ENCODE results near the gene RNU6-1.

RNU6-1 gene

GRCh38 chr15:67839929-67840748, at the start of gene RNU6-1:
Gene RNU6-1, minus strand, starts transcription at chr15:67840045.
- no peaks in the 10 kb centered on the region for H3K9me3 Mint-ChIP-seq
- H3K4me1 Mint-ChIP-seq: peaks cover 32% of the 10 kb centered on the region

DNA sequence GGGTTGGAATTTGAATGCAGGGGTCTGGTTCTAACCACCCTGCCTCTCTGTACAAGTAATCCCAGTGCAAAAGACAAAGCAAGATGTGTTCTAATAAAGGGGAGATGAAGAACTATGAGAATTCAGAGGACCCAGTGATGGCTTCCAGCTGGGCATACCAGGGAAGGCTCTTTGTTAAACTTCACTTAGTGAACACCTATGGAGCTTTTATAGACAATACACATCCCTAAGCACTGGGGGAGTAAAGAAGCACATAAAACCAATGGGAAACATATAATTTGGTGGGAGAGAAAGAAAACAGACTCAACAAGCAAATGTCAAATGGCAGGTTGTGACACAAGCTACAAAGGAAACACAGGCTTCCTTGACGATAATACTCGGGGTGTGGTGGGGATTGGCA, 47.9 kb upstream of the RNU6-1 start:
- Mint-ChIP-seq H3K4me1 (peaks cover 5% of the 10 kb centered on the region), H3K4me3 (no peak overlapping the region), H3K36me3 (no peaks in the 10 kb centered on the region), H3K9me3 (peaks cover 4% of the 10 kb centered on the region), H3K27ac (no peak overlapping the region)
- DNase-seq (ENCODE audit: low spot score in 2 of 2): no peak
- no peak for ATAC-seq

More at GRCh38 chr15:67839929-67840748, at the start of gene RNU6-1:
- DNase-seq (ENCODE audit: low spot score in 2 of 2) (peak; percentile 90 to 96), ATAC-seq (peak; percentile 95)
- H3K4me3 Mint-ChIP-seq: peak within 1 kb of the TSS; percentile 80
- H3K27ac Mint-ChIP-seq: peak within 1 kb of the TSS; percentile 99
- H3K36me3 Mint-ChIP-seq: peaks cover 21% of the 10 kb centered on the region

- H3K27ac Mint-ChIP-seq: no peak overlapping the region
- no peaks in the 10 kb centered on the region for H3K36me3 Mint-ChIP-seq
- peaks cover 5% of the 10 kb centered on the region for H3K4me1 Mint-ChIP-seq
- H3K9me3 Mint-ChIP-seq: peaks cover 4% of the 10 kb centered on the region
- H3K4me3 Mint-ChIP-seq: peak overlapping the region; percentile 53
- DNase-seq (ENCODE audit: low spot score in 2 of 2) (no peak), ATAC-seq (no peak)
Measured at GRCh38 chr15:67885861-67886260, 46.0 kb upstream of the RNU6-1 start.

DNA sequence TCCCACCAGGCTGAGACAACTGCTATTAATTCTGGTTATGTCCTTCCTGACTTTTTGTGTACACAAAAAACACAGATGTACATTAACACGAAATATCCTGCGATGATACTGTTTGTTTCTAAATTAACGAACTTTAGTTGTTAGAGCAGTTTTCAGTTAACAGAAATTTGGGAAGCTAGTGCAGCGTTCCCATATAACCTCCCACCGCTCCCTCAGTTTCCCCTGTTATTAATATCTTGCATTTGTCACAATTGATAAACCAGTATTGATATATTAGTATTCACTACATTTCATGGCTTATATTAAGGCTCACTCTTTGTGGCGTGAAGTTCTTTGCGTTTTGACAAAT, 45.3 kb upstream of the RNU6-1 start:
- peaks cover 3% of the 10 kb centered on the region for H3K9me3 Mint-ChIP-seq
- no peaks in the 10 kb centered on the region for H3K36me3 Mint-ChIP-seq
- DNase-seq (ENCODE audit: low spot score in 2 of 2): no peak
- H3K4me3 Mint-ChIP-seq: peak overlapping the region; percentile 53
- peaks cover 5% of the 10 kb centered on the region for H3K4me1 Mint-ChIP-seq
- ATAC-seq: no peak
- H3K27ac Mint-ChIP-seq: no peak overlapping the region

- no peak overlapping the region for H3K27ac Mint-ChIP-seq
- no peaks in the 10 kb centered on the region for H3K9me3 Mint-ChIP-seq
- H3K36me3 Mint-ChIP-seq: no peaks in the 10 kb centered on the region
- peak; percentile 14 to 61 for DNase-seq (ENCODE audit: low spot score in 2 of 2)
- peak overlapping the region; percentile 53 for H3K4me3 Mint-ChIP-seq
- ATAC-seq: peak; percentile 71
- H3K4me1 Mint-ChIP-seq: peaks cover 3% of the 10 kb centered on the region
Measured at GRCh38 chr15:67884514-67885174, 44.8 kb upstream of the RNU6-1 start.

DNA sequence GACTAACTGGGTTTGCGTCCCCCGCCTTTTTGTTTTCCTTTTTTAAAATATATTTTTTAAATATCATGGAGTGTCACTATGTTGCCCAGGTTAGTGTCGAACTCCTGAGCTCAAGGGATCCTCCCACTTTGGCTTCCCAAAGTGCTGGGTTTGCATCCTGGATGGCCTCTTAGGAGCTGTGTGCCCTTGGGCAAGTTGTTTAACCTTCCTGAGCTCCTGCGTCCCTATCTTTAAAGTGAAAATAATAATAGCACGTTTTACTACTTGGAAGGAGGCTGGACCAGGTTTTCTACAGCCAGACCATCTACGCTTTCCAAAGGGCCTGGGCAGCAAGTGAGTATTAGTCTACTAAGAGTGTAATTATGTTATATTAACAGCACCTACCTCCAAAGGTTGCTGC, 44.2 kb upstream of the RNU6-1 start:
- DNase-seq (ENCODE audit: low spot score in 2 of 2) (no peak), ATAC-seq (no peak)
- no peaks in the 10 kb centered on the region for H3K9me3 Mint-ChIP-seq
- H3K27ac Mint-ChIP-seq: no peak overlapping the region
- no peaks in the 10 kb centered on the region for H3K4me1 Mint-ChIP-seq
- no peaks in the 10 kb centered on the region for H3K36me3 Mint-ChIP-seq
- peak overlapping the region; percentile 53 for H3K4me3 Mint-ChIP-seq

GRCh38 chr15:67883234-67883773, 43.5 kb upstream of the RNU6-1 start:
- ATAC-seq (no peak), DNase-seq (ENCODE audit: low spot score in 2 of 2) (no peak)
- Mint-ChIP-seq H3K4me3 (no peak overlapping the region), H3K27ac (no peak overlapping the region), H3K36me3 (no peaks in the 10 kb centered on the region), H3K9me3 (no peaks in the 10 kb centered on the region), H3K4me1 (no peaks in the 10 kb centered on the region)

DNA sequence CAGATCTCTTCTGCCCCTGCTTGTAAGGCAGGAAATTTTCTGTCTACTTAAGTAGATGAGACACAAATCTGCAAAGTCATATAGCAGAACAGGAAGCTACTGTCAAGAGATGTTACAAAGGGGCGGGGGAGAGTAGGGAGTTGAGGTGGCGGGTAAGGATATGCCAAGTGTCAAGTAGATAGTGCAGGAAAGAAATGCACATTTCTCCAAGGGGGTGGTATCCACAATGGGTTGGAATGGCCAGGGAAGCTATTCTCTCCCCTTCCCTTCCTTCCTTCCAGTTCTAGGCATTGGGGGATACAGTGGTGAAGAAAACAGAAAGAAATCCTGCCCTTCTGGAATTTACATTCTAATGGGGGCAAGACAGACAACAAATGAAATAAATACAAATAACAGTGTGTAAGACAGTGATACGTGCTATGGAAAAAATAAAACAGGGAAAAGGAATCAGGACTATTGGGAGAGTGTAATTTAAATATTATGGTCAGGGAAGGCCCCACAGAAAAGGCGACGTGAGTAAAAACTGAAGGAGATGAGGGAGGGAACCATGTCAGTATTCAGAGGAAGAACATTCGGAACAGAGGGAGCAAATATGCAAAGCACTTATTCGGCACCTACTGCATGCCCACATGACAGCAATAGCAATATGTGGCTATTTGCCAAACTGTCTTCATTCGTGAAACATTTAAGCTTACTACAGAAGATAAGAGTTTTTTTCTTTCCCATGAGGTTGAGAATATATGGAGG, 42.8 kb upstream of the RNU6-1 start:
- no peaks in the 10 kb centered on the region for H3K36me3 Mint-ChIP-seq
- no peak for ATAC-seq
- H3K27ac Mint-ChIP-seq: no peak overlapping the region
- no peak for DNase-seq (ENCODE audit: low spot score in 2 of 2)
- H3K4me1 Mint-ChIP-seq: no peaks in the 10 kb centered on the region
- no peak overlapping the region for H3K4me3 Mint-ChIP-seq
- H3K9me3 Mint-ChIP-seq: no peaks in the 10 kb centered on the region

GRCh38 chr15:67880651-67881182, 40.9 kb upstream of the RNU6-1 start:
- no peak for ATAC-seq
- Mint-ChIP-seq H3K9me3 (no peaks in the 10 kb centered on the region), H3K36me3 (no peaks in the 10 kb centered on the region), H3K27ac (no peak overlapping the region), H3K4me3 (no peak overlapping the region), H3K4me1 (no peaks in the 10 kb centered on the region)
- no peak for DNase-seq (ENCODE audit: low spot score in 2 of 2)

GRCh38 chr15:67879440-67880129, 39.7 kb upstream of the RNU6-1 start:
- Mint-ChIP-seq H3K4me1 (no peaks in the 10 kb centered on the region), H3K27ac (no peak overlapping the region), H3K9me3 (no peaks in the 10 kb centered on the region), H3K4me3 (no peak overlapping the region), H3K36me3 (no peaks in the 10 kb centered on the region)
- ATAC-seq (no peak), DNase-seq (ENCODE audit: low spot score in 2 of 2) (no peak)

- Mint-ChIP-seq H3K36me3 (no peaks in the 10 kb centered on the region), H3K4me1 (no peaks in the 10 kb centered on the region), H3K27ac (no peak overlapping the region), H3K4me3 (no peak overlapping the region), H3K9me3 (peaks cover 3% of the 10 kb centered on the region)
- ATAC-seq (no peak), DNase-seq (ENCODE audit: low spot score in 2 of 2) (no peak)
Measured at GRCh38 chr15:67878712-67879206, 38.9 kb upstream of the RNU6-1 start.

DNA sequence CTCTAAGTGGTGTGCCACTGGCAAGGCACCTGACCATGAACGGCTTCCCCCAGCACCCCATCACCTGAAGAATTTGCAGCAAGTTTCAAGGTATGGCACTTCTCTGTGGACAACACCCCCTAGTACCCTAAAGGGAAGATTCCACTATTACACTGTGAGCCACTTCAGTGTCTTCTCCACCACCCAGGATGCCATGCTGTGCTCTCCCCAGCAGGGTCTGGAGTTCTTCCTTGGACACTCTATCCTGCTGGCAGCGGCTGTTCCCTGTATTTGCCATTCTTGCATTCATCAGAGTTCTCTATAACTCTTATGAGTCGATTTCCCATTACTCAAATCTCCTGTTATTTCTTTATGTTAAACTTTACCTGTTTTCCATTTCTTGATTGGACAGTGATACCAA, 33.9 kb upstream of the RNU6-1 start:
- H3K4me1 Mint-ChIP-seq: peaks cover 9% of the 10 kb centered on the region
- no peak overlapping the region for H3K4me3 Mint-ChIP-seq
- peaks cover 7% of the 10 kb centered on the region for H3K9me3 Mint-ChIP-seq
- H3K36me3 Mint-ChIP-seq: no peaks in the 10 kb centered on the region
- ATAC-seq (no peak), DNase-seq (ENCODE audit: low spot score in 2 of 2) (no peak)
- no peak overlapping the region for H3K27ac Mint-ChIP-seq

DNA sequence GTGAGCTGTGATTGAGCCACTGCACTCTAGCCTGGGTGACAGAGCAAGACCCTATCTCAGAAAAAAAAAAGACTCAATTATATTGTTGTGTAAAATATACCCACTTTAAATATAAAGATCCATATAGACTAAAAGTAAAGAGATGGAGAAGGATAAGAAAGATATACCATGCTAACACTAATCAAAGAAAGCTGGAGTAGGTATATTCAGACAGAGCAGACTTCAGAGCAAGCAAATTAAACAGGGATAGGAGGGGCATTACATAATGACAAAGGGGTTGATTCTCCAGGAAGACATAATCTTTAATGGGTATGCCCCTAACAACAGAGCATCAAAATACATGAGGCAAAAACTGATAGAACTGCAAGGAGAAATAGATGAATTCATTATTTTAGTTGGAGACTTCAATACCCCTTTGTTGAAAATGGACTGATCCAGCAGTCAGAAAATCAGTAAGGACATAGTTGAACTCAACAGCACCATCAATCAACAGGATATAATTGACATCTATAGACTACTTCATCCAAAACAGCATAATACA, 31.1 kb upstream of the RNU6-1 start:
- DNase-seq (ENCODE audit: low spot score in 2 of 2) (no peak), ATAC-seq (no peak)
- H3K9me3 Mint-ChIP-seq: peaks cover 7% of the 10 kb centered on the region
- no peak overlapping the region for H3K4me3 Mint-ChIP-seq
- peaks cover 9% of the 10 kb centered on the region for H3K4me1 Mint-ChIP-seq
- H3K36me3 Mint-ChIP-seq: no peaks in the 10 kb centered on the region
- no peak overlapping the region for H3K27ac Mint-ChIP-seq

GRCh38 chr15:67869701-67870100, 29.9 kb upstream of the RNU6-1 start:
- Mint-ChIP-seq H3K4me1 (peaks cover 9% of the 10 kb centered on the region), H3K4me3 (no peak overlapping the region), H3K36me3 (no peaks in the 10 kb centered on the region), H3K27ac (no peak overlapping the region), H3K9me3 (peaks cover 7% of the 10 kb centered on the region)
- ATAC-seq (no peak), DNase-seq (ENCODE audit: low spot score in 2 of 2) (no peak)

All from stimulated activated effector memory CD8-positive, alpha-beta T cell treated with anti-CD3 and anti-CD28 coated beads, Interleukin-12 subunit alpha, Interleukin-12 subunit beta, amount 100 ng/mL, for 72 hours (primary cell).